GM19043 (cell line): ENCODE data around the gene ASTN2.

ENCODE experiments used
- ATAC-seq: cut with Tn5 transposase; IDR thresholded peaks from one replicate; pipeline ENCODE4 v1.9.1; 2021; ENCODE audit warnings: low read depth; ENCODE audit not compliant: unreplicated experiment

ASTN2 gene

GRCh38 chr9:116792271-116792670, 622.6 kb downstream of the ASTN2 start:
- ATAC-seq: no peak

GRCh38 chr9:116791326-116791725, 623.5 kb downstream of the ASTN2 start:
- ATAC-seq: no peak

- no peak for ATAC-seq
Observed at GRCh38 chr9:116789081-116789480, 625.8 kb downstream of the ASTN2 start.

- no peak for ATAC-seq
Observed at GRCh38 chr9:116786737-116787136, 628.1 kb downstream of the ASTN2 start.

GRCh38 chr9:116777116-116777515, 637.7 kb downstream of the ASTN2 start:
- ATAC-seq: no peak

GRCh38 chr9:116774421-116775180, 640.3 kb downstream of the ASTN2 start:
- no peak for ATAC-seq

GRCh38 chr9:116767219-116767618, 647.6 kb downstream of the ASTN2 start:
- no peak for ATAC-seq

- ATAC-seq: no peak
Observed at GRCh38 chr9:116765011-116765410, 649.8 kb downstream of the ASTN2 start.

GRCh38 chr9:116763770-116764169, 651.1 kb downstream of the ASTN2 start:
- no peak for ATAC-seq

GRCh38 chr9:116760636-116761035, 654.2 kb downstream of the ASTN2 start:
- ATAC-seq: no peak

GRCh38 chr9:116757030-116757429, 657.8 kb downstream of the ASTN2 start:
- no peak for ATAC-seq

- ATAC-seq: no peak
Observed at GRCh38 chr9:116753389-116753788, 661.5 kb downstream of the ASTN2 start.

- no peak for ATAC-seq
Observed at GRCh38 chr9:116750510-116750909, 664.3 kb downstream of the ASTN2 start.

GRCh38 chr9:116749772-116750171, 665.1 kb downstream of the ASTN2 start:
- no peak for ATAC-seq

- no peak for ATAC-seq
Observed at GRCh38 chr9:116749176-116749575, 665.7 kb downstream of the ASTN2 start.

- ATAC-seq: no peak
Observed at GRCh38 chr9:116741742-116742141, 673.1 kb downstream of the ASTN2 start.

GRCh38 chr9:116741086-116741740, 673.6 kb downstream of the ASTN2 start:
- no peak for ATAC-seq

- ATAC-seq: peak; percentile 65
Observed at GRCh38 chr9:116737152-116737546, 677.7 kb downstream of the ASTN2 start.

GRCh38 chr9:116736399-116737151, 678.3 kb downstream of the ASTN2 start:
- no peak for ATAC-seq

- ATAC-seq: no peak
Observed at GRCh38 chr9:116733010-116733641, 681.7 kb downstream of the ASTN2 start.

- ATAC-seq: no peak
Observed at GRCh38 chr9:116726602-116727001, 688.3 kb downstream of the ASTN2 start.
